MV-4-11 (cell line): ENCODE measurements around the gene OGFOD2.
"Not testable (repeated sequence)": the region's sequence is repeated elsewhere in the genome, so short reads cannot be mapped to it uniquely, and the experiment has no call there.

ENCODE experiments used
- DNase-seq: peaks from one replicate; lab custom pipeline; 2025; lab: John Stamatoyannopoulos, UW

OGFOD2 gene

GRCh38 chr12:123005081-123005626, 30.1 kb downstream of the OGFOD2 start:
- no peak for DNase-seq

GRCh38 chr12:123006977-123007376, 31.9 kb downstream of the OGFOD2 start:
- no peak for DNase-seq

GRCh38 chr12:123010110-123010509, 35.1 kb downstream of the OGFOD2 start:
- DNase-seq: no peak

- DNase-seq: no peak
Measured at GRCh38 chr12:123010681-123011080, 35.6 kb downstream of the OGFOD2 start.

GRCh38 chr12:123011701-123012100, 36.7 kb downstream of the OGFOD2 start:
- no peak for DNase-seq

- no peak for DNase-seq
Measured at GRCh38 chr12:123013185-123014095, 38.4 kb downstream of the OGFOD2 start.

- DNase-seq: not testable (repeated sequence)
Measured at GRCh38 chr12:123014473-123014872, 39.4 kb downstream of the OGFOD2 start.

GRCh38 chr12:123017753-123018152, 42.7 kb downstream of the OGFOD2 start:
- no peak for DNase-seq

GRCh38 chr12:123019841-123020138, 44.7 kb downstream of the OGFOD2 start:
- DNase-seq: no peak

GRCh38 chr12:123021688-123022604, 46.9 kb downstream of the OGFOD2 start:
- no peak for DNase-seq

- DNase-seq: no peak
Measured at GRCh38 chr12:123022846-123023245, 47.8 kb downstream of the OGFOD2 start.

GRCh38 chr12:123024819-123025391, 49.9 kb downstream of the OGFOD2 start:
- no peak for DNase-seq

GRCh38 chr12:123026094-123026853, 51.2 kb downstream of the OGFOD2 start:
- no peak for DNase-seq

- DNase-seq: no peak
Measured at GRCh38 chr12:123027726-123028445, 52.8 kb downstream of the OGFOD2 start.

- no peak for DNase-seq
Measured at GRCh38 chr12:123028475-123028874, 53.4 kb downstream of the OGFOD2 start.

- DNase-seq: no peak
Measured at GRCh38 chr12:123029550-123029949, 54.5 kb downstream of the OGFOD2 start.
